Measurements from ENCODE around the gene MBD5. TPM values are rescaled to one million over a fixed set of nuclear protein-coding genes. Genes with fewer than 3 reads are reported as not detected.

The MBD5 gene
- total RNA-seq, 1 donor from 2014 or later, result 59.1 TPM

DNA sequence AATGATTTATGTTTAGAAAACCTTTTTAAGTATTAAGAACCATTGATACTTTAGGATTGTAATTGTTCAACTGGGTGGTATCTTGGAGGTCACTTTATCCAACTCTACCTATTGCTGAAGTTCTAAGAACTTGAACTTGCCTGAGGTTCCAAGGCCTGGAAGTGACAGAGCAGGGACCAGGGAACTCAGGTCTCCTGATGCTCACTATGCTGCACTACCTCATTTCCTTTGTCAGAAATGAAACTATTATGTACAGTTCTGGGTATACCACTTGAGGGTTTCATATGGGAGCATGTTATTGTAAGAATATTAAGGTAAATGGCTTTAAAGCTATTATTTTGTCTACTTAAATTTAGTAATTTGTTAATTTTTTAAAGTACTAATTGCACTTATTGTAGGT, 3.0 kb downstream of the MBD5 start:
- DNase-seq, result no peak

DNA sequence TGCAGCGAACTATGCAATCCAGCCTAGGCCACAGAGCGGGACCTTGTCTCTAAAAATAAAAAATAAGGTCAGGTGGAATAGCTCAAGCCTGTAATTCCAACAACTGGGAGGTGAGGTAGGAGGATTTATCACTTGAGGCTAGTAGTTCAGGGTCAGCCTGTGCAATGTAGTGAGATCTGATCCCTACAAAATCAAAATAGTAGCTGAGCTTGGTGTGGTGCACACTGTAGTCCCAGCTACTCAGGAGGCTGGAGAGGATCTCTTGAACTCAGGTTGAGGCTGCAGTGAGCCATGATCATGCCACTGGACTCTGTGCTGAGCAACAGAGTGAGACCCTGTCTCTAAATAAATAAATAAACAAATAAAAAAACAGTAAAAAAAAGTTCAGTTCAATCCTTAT, 5.7 kb downstream of the MBD5 start:
- no peak for DNase-seq

DNA sequence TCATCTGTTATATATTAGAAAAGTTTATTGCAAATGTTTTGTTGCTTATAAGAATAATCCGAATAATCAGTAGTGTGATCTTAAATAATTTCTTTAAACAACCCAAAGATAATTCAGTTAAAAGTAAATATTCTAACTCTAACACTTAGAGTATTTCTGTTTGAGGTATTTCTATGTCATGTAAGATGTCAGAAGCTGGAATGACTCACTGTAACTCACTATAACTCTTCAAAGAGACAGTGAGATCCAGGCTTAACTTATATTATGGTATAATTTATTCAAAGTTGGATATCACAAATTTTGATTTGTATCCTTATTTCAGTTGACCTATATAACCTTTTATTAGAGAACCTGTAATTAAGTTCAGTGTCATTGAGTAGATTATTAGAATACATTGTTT, 6.9 kb downstream of the MBD5 start:
- no peak for DNase-seq

DNA sequence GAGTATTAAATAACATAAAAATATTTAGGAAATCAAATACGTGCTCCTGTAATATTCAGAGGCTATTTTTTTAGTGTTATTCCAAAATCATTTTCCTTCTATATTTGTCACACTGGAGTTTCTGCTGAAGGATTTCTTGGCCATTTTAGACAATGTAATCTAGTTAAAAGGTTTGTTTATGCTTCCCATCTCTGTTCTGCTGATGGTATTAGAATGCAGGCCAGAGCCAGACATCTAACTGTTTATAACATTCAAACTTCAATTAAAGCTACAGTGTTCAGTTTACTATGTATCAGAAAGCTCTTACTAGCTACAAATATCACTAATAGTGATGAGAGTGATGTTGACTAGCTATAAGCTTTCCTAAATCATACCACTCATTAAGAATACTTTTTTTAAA, 7.9 kb downstream of the MBD5 start:
- no peak for DNase-seq

DNA sequence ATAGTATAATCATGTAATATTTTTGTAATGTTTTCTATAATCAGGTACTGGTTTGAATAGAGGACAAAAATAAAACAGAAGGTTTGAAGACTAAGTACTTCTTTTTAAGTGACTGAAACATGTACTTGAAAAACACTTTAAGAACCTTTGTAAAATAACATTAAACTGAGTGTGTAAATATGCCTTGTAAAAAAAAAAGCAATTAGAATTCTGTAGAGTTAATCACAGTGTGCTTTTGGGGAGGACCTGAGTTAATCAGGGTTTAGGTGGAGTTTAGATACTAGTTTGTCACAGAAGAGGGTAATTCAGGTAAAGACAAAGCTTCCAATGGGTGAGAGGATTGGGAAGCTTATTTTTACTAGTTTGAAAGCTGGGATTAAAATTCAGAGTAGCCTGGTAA, 10.3 kb downstream of the MBD5 start:
- no peak for DNase-seq

DNA sequence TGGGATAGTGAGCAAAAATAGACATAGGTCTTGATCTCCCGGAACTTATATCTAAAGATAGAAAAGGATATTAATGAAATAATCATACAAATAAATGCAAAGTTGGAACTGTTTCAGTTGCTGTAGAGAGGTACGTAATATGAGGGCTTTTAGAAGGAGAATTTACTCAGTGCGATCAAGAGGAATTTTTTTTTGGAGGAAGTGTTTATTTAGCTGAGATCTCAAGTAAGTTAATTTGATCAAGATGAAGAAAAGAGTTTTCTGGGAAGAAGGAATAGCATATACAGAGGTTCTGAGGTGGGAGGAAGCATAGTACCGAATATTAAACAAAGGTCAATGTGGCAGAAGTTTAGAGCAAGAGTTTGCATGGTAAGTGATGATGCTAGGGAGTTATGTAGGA, 11.3 kb downstream of the MBD5 start:
- no peak for DNase-seq

DNA sequence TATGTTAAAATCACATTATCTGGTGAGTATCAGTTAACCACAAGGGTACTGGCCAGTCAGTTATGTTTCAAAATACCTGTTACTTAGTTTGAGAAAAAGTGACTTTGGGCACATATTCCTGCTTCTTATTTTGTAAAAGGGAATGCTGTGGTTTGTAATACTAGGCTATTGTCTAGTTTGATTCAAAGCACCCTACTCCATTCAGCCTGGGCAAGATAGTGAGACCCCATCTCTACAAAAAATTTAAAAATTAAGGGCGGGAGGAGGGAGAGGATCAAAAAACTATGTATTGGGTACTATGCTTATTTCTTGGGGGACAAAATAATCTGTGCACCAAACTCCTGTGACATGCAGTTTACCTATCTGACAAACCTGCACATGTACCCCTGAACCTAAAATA, 18.9 kb downstream of the MBD5 start:
- no peak for DNase-seq

DNA sequence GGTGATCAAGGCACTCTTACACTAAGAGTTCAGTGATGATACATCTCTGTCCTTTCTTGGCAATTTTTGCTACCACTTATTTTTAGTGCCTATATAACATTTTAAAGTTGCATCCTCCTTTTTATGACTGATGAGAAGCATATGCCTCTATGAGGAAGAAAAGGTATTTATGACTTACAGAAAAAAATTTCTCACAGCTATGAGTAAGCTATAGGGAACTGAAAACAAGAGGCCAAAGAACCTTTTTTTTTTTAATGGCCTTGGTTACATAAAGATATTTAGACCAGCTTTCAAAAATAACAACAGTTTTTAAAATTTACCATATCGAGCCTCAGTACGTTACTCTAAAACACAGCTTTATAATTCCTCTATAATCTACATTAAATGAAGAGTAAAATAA, 21.3 kb downstream of the MBD5 start:
- no peak for DNase-seq

DNA sequence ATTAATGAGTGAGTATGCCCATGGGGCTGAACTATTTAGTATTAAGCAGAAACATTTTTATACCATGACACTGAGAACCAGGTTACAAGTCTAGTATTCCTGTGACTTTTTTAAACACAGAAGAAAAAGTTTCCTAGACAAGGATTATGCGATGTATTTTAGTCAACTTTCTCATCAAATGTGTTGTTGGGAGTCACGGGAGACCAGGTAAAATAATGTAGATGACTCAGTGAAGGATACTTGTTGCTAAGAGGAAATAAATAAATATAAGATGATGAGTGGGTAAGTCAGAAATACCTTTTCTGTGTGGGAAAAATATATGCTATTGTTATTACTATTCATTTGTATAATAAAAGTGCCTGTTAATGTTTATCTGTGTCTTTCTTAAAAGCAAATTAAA, 23.4 kb downstream of the MBD5 start:
- DNase-seq, result no peak

DNA sequence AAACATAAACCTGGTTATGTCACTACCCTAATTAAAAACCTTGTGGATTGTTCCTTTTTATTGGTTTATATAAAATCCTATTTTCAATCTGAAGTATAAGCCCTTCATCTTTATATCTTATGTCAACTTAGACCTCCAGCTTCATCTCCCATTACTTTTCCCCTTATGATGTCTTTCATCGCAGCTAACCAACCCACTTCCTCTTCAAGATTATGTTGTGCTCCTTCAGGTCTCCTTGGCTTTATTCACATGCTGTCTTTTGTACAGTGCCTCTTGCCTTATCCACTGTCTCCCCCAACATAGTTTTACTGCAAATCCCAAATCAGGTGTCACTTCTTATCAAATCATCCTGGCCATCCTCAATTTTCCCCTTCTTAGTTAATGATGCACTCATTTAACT, 25.9 kb downstream of the MBD5 start:
- no peak for DNase-seq

DNA sequence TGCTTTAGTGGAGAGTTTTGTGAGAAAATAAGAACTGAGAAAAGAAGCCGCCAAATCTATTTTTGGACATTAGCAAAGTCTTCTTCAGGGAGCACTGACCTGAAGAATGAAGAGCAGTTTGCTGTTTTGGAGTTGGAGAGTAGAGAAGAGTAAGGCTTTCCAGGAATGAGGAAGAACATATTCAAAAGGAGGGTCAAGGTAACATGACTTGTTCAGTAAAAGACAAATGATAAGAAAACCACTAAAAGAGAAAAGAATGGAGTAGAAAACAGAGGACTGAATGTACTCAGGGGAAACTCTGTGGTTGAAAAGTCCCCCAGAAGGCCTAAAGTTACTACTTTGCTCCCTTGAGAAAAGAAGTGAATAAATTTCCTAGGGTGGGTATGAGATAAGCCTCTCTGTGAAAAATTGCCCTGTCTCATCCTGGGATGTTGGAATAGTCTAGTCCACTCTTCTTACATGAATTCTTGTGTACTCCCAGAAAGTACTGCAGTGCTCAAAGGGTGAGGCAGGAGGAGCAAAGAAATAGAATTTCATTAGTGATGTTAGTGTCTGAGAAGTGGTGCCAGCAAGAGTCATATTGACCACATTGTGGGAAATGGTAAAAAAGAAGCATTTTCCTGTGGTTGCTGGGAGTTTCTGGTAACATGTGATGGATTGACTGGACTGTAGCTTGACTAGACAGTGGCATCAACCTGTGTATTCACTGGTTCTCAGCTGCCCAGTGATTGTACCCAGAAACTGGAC, 27.8 kb downstream of the MBD5 start:
- no peak for DNase-seq

DNA sequence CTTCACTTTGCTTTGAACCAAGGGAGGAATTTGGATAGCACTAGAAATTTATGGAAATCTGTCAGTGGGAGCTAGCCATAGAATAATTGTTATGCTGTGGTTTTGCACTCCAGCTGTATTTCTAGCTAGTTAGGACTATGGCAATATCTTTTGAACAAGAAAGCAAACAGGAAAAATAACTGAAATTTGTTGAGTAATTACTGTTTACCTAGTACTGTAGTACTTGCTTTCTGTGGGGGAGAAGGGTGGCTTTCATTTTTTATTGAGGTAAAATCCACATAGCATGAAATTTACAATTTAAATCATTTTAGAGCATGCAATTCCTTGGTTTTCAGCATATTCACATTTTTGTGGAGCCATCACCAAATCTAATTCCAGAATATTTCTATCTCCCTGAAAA, 28.4 kb downstream of the MBD5 start:
- DNase-seq, result no peak

DNA sequence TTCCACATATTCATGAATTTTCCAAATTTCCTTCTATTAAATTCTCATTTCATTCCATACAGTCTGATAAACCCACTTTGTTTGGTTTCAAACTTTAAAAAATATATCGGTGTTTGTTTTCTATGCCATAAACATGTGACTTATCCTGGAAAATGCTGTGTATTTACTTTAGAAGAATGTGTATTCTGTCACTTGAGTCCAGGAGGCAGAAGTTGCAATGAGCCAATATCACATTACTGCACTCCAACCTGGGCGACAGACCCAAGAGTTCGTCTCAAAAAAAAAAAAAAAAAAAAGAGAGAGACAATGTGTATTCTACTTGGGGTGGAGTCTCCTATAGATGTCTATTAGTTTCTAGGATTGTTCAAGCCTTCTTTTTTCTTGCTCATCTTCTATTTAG, 31.8 kb downstream of the MBD5 start:
- no peak for DNase-seq

DNA sequence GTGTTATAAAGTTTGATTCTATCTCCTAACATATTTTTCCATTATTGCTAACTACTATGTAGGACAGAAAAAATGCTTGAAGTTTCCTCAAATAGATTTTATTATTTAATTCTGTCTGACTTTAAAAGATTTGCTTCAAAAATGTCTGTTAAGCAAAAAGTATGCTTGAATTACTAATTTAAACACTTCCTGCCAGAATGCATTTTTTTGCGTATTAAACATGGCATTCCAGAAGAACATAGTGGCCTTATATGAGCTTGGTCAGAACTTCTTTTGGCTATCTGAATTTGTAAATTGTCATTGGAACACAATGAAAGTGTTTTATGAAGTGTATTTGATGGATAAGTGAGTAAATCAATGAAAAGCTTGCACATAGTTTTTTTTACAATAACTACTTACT, 37.8 kb downstream of the MBD5 start:
- DNase-seq, result no peak

DNA sequence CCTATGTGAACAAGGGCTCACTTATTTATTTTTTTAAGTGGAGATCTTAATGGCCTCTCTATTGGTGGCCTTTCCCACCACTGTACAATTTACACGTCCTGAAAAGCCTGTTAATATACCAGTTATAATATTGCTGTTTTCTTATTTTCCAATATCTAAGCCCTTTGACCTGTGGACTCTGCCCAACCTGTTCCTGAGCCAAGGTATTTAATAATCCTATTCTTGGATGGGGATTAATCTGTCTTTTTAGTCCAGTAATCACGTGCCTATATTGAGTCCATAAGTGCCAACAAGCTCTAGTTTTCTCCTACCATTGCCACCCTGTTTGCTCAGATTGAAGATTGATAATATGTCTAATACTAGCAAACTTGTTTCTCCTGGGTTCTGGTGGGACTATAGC, 42.7 kb downstream of the MBD5 start:
- DNase-seq, result no peak

DNA sequence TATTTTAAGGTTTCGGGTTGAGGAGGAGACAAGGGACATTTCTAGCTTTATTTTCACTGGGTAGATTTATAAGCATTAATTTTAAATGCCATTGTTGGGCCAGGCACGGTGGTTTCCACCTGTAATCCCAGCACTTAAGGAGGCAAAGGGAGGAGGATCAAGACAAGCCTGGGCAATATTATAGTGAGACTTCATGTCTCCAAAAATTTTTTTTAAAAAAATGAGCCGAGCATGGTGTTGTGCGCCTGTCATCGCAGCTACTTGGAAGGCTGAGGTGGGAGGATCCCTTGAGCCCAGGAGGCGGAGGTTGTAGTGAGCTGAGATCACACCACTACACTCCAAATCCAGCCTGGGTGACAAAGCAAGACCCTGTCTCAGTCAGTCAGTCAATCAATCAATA, 45.0 kb downstream of the MBD5 start:
- DNase-seq, result no peak

DNA sequence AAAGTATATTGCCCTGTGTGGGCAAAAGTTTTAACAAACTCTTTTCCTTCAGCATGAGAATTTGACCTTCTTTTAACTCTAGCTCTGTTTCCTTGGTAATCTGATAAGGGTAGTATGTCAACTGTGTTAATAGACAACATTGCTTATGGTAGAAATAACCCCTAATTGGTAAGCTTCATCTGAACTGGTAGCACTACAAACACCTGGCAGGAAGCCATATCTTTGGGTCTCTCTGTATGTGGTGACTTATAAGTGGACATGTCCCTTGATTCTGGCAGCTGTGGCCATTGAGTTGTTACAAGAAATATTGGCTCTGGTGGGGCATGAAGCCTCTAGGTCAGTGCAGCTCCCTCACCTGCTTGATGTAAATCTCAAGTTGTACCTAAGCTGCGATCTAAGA, 46.9 kb downstream of the MBD5 start:
- DNase-seq, result no peak

DNA sequence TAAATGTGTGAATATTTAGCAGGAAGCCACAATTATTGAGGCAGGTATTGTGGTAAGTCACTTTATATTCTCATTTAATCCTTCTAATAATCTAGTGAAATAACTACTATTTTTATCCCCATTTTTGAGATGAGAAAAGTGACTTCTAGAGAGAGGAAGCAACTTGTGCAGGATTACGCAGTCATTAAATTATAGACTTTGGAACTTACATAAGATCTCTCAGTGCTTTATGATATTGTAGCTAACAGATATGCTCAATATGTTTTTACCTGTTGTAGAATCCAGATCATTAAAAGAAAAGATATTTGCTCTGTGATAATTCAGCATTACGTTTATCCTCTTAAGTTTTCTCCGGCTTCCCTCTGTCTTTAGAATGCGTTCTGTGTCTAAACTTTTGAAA, 50.5 kb downstream of the MBD5 start:
- no peak for DNase-seq

DNA sequence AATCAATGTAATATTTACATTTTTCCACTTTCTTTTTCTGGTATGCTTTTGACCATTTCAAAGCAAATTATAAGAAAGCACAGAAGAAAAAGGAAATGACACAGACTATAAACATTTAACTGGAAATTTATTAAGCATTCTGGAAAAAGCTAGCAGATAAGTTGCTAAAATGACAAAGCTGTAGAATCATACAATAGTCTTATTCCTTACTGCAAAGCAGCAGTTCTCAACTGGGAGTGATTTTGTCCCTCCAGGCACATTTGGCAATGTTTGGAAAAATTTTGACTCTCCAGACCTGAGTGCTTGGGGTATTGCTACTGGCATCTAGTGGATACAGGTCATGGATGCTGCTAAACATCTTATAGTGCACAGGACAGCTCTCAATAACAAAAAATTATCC, 75.1 kb downstream of the MBD5 start:
- no peak for DNase-seq

DNA sequence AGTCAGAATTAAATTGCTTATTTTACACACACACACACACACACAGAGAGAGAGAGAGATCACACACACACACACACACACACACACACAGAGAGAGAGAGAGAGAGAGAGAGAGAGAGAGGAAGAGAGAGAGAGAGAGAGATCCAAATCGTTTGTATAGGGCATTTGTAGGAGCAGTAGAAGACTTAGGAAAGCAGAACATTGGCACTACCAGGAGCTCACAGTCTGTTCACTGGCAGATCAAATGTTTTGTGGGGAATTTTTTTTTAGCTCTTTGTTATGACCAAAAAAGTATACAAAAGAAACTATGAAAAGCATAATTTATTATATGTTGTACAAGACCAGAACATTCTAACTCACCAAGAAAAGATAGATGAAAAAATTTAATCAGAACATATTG, 81.8 kb downstream of the MBD5 start:
- DNase-seq, result no peak

DNA sequence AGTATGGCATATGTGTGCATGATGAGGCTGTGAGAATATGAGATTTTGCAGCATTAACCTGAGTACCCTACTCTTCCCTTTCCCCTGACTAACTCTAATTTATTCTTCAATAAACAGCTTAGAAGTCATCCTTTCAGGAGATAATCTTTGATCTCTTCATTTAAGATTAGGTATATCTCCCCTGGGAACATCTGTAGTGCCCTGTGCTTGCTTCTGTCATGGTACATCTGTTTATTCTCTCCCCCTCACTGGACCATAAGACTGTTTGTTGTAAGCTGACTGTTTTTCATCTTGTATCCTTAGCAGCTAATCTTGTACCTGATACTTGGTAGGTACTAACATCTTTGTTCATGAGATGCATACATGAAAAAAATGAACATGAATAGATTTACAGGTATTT, 83.1 kb downstream of the MBD5 start:
- no peak for DNase-seq

DNA sequence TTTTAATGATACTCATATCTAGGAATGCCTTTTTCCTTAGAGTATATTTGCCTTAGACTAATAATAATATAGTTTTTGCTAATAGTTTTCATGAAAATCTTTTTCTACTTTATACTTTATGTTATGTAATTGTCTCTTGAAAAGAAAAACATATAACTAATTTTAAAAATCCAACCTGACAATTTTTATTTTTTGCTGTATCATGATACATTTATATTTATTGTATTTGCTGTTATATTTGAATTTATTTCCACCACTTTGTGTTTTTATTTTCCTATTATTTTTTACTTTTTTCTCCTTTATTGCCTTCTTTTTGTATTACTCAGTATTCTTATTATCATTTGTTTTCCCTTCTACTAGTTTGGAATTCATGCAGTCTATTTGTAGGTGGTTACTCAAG, 85.4 kb downstream of the MBD5 start:
- no peak for DNase-seq

DNA sequence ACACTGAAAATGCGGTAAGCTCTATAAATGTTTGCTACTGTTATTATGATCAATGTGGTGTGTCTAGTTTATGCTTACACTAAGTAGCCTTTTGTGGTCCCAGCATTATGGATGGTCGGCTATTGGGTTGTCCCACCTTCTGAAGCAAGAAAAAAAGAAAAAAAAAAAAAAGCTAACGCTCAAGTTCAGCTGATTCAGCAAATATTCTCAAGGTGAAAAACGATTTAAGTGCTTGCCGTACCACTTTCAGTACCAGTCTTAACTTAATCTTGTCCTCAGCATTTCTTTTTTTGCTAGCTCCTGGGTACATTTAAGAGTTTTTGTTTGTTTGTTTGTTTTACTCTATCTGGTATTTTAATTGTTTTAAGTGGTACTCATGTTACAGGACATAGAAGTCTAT, 87.5 kb downstream of the MBD5 start:
- no peak for DNase-seq

DNA sequence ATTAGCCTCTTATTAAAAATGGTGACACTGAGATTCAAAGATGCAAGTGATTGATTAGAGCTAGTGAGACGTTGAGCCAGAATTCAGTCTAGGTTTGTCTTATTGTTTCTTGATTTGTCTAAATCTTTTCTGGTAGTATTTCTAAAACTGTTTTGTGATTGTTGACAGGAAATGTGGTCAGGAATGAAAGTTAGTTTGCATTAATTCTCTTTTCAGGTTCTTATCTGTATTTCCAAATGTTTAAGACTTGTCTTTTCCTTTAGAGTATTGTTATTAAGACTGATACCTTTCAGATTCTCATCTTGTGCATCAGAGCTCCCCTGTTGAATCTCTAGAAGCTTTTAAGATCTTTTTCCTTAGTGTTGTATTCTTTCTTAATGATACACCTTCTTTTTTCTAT, 89.3 kb downstream of the MBD5 start:
- DNase-seq, result no peak

DNA sequence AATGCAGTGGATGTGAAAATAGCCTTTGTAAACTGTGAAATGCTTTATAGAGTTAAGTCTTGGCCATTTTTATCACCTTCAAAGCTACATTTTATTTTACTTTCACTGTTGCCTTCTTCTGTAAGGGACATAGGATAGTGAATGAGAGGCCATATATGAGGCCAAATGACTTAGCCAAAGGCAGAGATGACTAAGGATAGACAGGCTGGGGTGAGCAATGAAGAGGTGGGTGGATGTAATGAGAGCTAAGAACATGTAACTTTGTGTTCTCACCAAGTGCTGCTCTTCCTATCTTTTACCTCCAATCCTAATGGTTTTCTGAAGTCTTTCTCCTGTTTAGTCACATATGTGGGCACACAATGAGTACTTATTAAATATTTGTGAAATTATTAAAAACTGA, 101.9 kb downstream of the MBD5 start:
- DNase-seq, result no peak
